ENCODE data around the gene ZNRF3.

- TF ChIP-seq, protein P1, sequence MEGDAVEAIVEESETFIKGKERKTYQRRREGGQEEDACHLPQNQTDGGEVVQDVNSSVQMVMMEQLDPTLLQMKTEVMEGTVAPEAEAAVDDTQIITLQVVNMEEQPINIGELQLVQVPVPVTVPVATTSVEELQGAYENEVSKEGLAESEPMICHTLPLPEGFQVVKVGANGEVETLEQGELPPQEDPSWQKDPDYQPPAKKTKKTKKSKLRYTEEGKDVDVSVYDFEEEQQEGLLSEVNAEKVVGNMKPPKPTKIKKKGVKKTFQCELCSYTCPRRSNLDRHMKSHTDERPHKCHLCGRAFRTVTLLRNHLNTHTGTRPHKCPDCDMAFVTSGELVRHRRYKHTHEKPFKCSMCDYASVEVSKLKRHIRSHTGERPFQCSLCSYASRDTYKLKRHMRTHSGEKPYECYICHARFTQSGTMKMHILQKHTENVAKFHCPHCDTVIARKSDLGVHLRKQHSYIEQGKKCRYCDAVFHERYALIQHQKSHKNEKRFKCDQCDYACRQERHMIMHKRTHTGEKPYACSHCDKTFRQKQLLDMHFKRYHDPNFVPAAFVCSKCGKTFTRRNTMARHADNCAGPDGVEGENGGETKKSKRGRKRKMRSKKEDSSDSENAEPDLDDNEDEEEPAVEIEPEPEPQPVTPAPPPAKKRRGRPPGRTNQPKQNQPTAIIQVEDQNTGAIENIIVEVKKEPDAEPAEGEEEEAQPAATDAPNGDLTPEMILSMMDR (conservative IDR thresholded peaks at IDR 0.05 in 1 of 2, IDR thresholded peaks at IDR 0.05 in 1 of 2; ENCODE audit: extremely low read depth in 1 of 2, insufficient read depth in 1 of 2, low read depth in 1 of 2, low read length in 2 of 2) = no peak
- no peak for TF ChIP-seq EZH2 (IDR thresholded peaks at IDR 0.05; ENCODE audit: borderline replicate concordance, low read length)
Measured at GRCh38 chr22:29050457-29050856, 167.1 kb downstream of the ZNRF3 start.
